HepG2 (cell line): ENCODE data around the gene ASCL2. TPM values are rescaled to one million over a fixed set of nuclear protein-coding genes. Genes with fewer than 3 reads are reported as not detected.

ENCODE experiments used
- ATAC-seq: fragments of 200-7000 bp; cut with Tn5 transposase; 3 replicates; pipeline ENCODE4 v1.9.1; 2020; ENCODE audit warnings: mild to moderate bottlenecking, moderate library complexity
- BruUV-seq: library from RNA; stranded (reverse); fragments of 400-500 nt; replicated peaks from 2 replicates; lab custom pipeline; 2021; lab: Mats Ljungman, UMichigan
- CTCF ChIA-PET: fragments of 300-600 bp; formaldehyde crosslinking; extraction: SDS; loops from one replicate; lab custom pipeline; 2021; ENCODE audit warnings: low total read pairs, inconsistent platforms, low intra/inter-chr PET ratio; lab: Yijun Ruan, JAX
- POLR2A ChIA-PET: fragments of 350-600 bp; sonication (Branson Sonifier 250); formaldehyde crosslinking; loops from one replicate; lab custom pipeline; 2020; ENCODE audit warnings: antibody characterized with exemption, inconsistent platforms; lab: Yijun Ruan, JAX
- DNase-seq: peaks from one replicate; pipeline ENCODE4 v3.0.0-alpha.2; 2015; ENCODE audit warnings: low spot score
- FAIRE-seq: peaks from 3 replicates; lab custom pipeline; 2011; peaks lifted over from hg19 to GRCh38; lab: Jason Lieb, UNC
- H2AFZ ChIP-seq: one replicate; pipeline ENCODE4 v1.6.1; 2011; ENCODE audit warnings: low read length, inconsistent platforms
- H3K27ac ChIP-seq: fragments of 300-600 bp; 3 replicates; pipeline ENCODE4 v1.8.0; 2011; ENCODE audit warnings: mixed run types, mild to moderate bottlenecking, mixed read lengths, low read length, inconsistent platforms; ENCODE audit not compliant: insufficient read depth; ENCODE audit errors: extremely low read length
- H3K27me3 ChIP-seq, 2 experiments: fragments of 200-600 bp in 1 of 2; 2 replicates in 1 of 2; 3 replicates in 1 of 2; pipeline versions ENCODE4 v1.6.0 to v1.8.0; 2011; ENCODE audit warnings: low read length in 2 of 2, mild to moderate bottlenecking in 2 of 2, moderate library complexity in 2 of 2, inconsistent platforms in 1 of 2; ENCODE audit not compliant: insufficient read depth in 2 of 2, control insufficient read depth in 1 of 2
- H3K36me3 ChIP-seq, 2 experiments: fragments of 200-600 bp in 1 of 2; replicated peaks in 1 of 2; 2 replicates in 1 of 2; 3 replicates in 1 of 2; pipeline versions ENCODE4 v1.5.1 to v1.8.0; 2011; ENCODE audit warnings: low read length in 2 of 2, inconsistent platforms in 1 of 2; ENCODE audit not compliant: insufficient read depth in 2 of 2, control insufficient read depth in 1 of 2
- H3K4me1 ChIP-seq: 2 replicates; pipeline ENCODE4 v1.5.1; 2012; ENCODE audit warnings: low read length, inconsistent platforms; ENCODE audit not compliant: insufficient read depth
- H3K4me2 ChIP-seq: 2 replicates; pipeline ENCODE4 v1.6.0; 2011; ENCODE audit warnings: low read depth, low read length, inconsistent platforms
- H3K4me3 ChIP-seq, 3 experiments: fragments of 200-600 bp in 1 of 3; sonication (generic), shearing (Covaris generic) in 1 of 3; replicated peaks in 1 of 3; 2 replicates each; pipeline ENCODE4 v1.5.1; 2011 to 2016; ENCODE audit warnings: low read length in 3 of 3, inconsistent platforms in 2 of 3, low read depth in 2 of 3, mild to moderate bottlenecking in 2 of 3, control low read depth in 1 of 3, mixed read lengths in 1 of 3; ENCODE audit not compliant: insufficient read depth in 1 of 3
- H3K79me2 ChIP-seq: one replicate; pipeline ENCODE4 v1.6.1; 2011; ENCODE audit warnings: low read length, inconsistent platforms; ENCODE audit not compliant: insufficient read depth
- H3K9ac ChIP-seq: 2 replicates; pipeline ENCODE4 v1.6.0; 2011; ENCODE audit warnings: mild to moderate bottlenecking, low read depth, low read length, inconsistent platforms; ENCODE audit not compliant: insufficient read depth
- H3K9me3 ChIP-seq: 2 replicates; pipeline ENCODE4 v1.5.1; 2012; ENCODE audit warnings: mild to moderate bottlenecking, low read length
- H4K20me1 ChIP-seq: 2 replicates; pipeline ENCODE4 v1.6.0; 2011; ENCODE audit warnings: inconsistent platforms, mild to moderate bottlenecking, low read length, moderate library complexity; ENCODE audit not compliant: insufficient read depth
- CSRNP1 ChIP-seq: sonication (generic); formaldehyde crosslinking; IDR thresholded peaks from 2 replicates; pipeline ENCODE4 v1.8.1; 2023; ENCODE audit warnings: mild to moderate bottlenecking, missing genetic modification reagents
- DNMT3B ChIP-seq: conservative IDR thresholded peaks from 2 replicates; pipeline ENCODE4 v1.6.1; 2016; ENCODE audit warnings: missing biosample characterization, control low read depth
- FOSL1 ChIP-seq: sonication (generic); formaldehyde crosslinking; IDR thresholded peaks from 2 replicates; pipeline ENCODE4 v1.9.0; 2021; ENCODE audit warnings: missing genetic modification reagents, borderline replicate concordance
- FOXJ3 ChIP-seq: sonication (generic); formaldehyde crosslinking; IDR thresholded peaks from 2 replicates; pipeline ENCODE4 v1.4.0; 2020; ENCODE audit warnings: missing genetic modification reagents, mild to moderate bottlenecking, borderline replicate concordance
- JUN ChIP-seq: sonication (generic); formaldehyde crosslinking; IDR thresholded peaks from 2 replicates; pipeline ENCODE4 v1.4.0; 2020; ENCODE audit warnings: mild to moderate bottlenecking, missing genetic modification reagents
- MED1 ChIP-seq: sonication (generic); formaldehyde crosslinking; IDR thresholded peaks from 2 replicates; pipeline ENCODE4 v1.4.0; 2020; ENCODE audit warnings: missing genetic modification reagents
- MED8 ChIP-seq: sonication (generic); formaldehyde crosslinking; IDR thresholded peaks from 2 replicates; pipeline ENCODE4 v1.8.1; 2023; ENCODE audit warnings: mild to moderate bottlenecking, missing genetic modification reagents; ENCODE audit not compliant: insufficient replicate concordance
- NCOA2 ChIP-seq: sonication (generic); formaldehyde crosslinking; IDR thresholded peaks from 2 replicates; pipeline ENCODE4 v1.8.0; 2022; ENCODE audit warnings: inconsistent platforms
- NR2C2 ChIP-seq: sonication (generic); formaldehyde crosslinking; IDR thresholded peaks from 2 replicates; pipeline ENCODE4 v1.4.0; 2020; ENCODE audit warnings: missing genetic modification reagents, mild to moderate bottlenecking, moderate library complexity, borderline replicate concordance
- RBFOX2 ChIP-seq: fragments of 200-400 bp; formaldehyde crosslinking; IDR thresholded peaks from 2 replicates; pipeline ENCODE4 v1.6.1; 2017; ENCODE audit warnings: low read depth, mild to moderate bottlenecking, low read length
- RFX3 ChIP-seq: IDR thresholded peaks from 2 replicates; pipeline ENCODE4 v1.6.1; 2016; ENCODE audit warnings: missing biosample characterization, missing genetic modification reagents
- ZNF224 ChIP-seq: sonication (generic); formaldehyde crosslinking; IDR thresholded peaks from 2 replicates; pipeline ENCODE4 v1.5.0; 2020; ENCODE audit warnings: mild to moderate bottlenecking, missing genetic modification reagents
- ZNF33B ChIP-seq: sonication (generic); formaldehyde crosslinking; IDR thresholded peaks from 2 replicates; pipeline ENCODE4 v1.5.1; 2020; ENCODE audit warnings: mild to moderate bottlenecking, missing genetic modification reagents
- ZNF800 ChIP-seq: sonication (generic); formaldehyde crosslinking; IDR thresholded peaks from 2 replicates; pipeline ENCODE4 v1.4.0; 2020; ENCODE audit warnings: missing genetic modification reagents
- WGBS: methylation state at CpG from one replicate; pipeline ENCODE4 v1.1.6; 2017; ENCODE audit warnings: low lambda C conversion rate; 5-methylcytosine and 5-hydroxymethylcytosine counted together
- in situ Hi-C: cut with HindIII; loops from 2 replicates; pipeline ENCODE4 v1.10.0; 2017; ENCODE audit warnings: low pct_unique_long_range_greater_than_20kb; ENCODE audit not compliant: extremely low pct_ligation_motif_present
- intact Hi-C: fragments of 100-400 bp; cut with micrococcal nuclease; formaldehyde crosslinking; loops from one replicate; pipeline ENCODE4 v1.10.0; 2022; ENCODE audit not compliant: unreplicated experiment
- polyA plus RNA-seq, 8 experiments: library from polyadenylated mRNA; depleted of rRNA in 3 of 8; stranded (reverse) in 7 of 8; unstranded in 1 of 8; fragments of >200 nt; fragmentation: Illumina TruSeq in 4 of 8; extraction: Trizol in 4 of 8; gene quantifications; 2 replicates each; pipeline versions ENCODE4 v1.2.1 to v1.2.3, GENCODE V29; 2011 to 2016; ENCODE audit warnings: low read depth in 4 of 8, missing spikeins in 1 of 8, mixed read lengths in 1 of 8; ENCODE audit not compliant: insufficient read depth in 1 of 8
- total RNA-seq, 5 experiments: library from RNA; depleted of rRNA; stranded (reverse); fragments of >200 nt; fragmentation: Illumina TruSeq; extraction: Trizol; gene quantifications; 2 replicates each; pipeline ENCODE4 v1.2.3, GENCODE V29; 2016; ENCODE audit warnings: low read depth in 1 of 5
- TF ChIP-seq, protein P1 (sequence below), 2 experiments: IDR thresholded peaks; 2 replicates each; pipeline ENCODE4 v1.6.1; 2011 to 2012; ENCODE audit warnings: low read length in 2 of 2, borderline replicate concordance in 1 of 2, low read depth in 1 of 2, mild to moderate bottlenecking in 1 of 2, moderate library complexity in 1 of 2

Gene ASCL2
- total and polyA plus RNA-seq, 2 of the 13 experiments (the other 11 are each of a cell fraction or from before 2014, with no cell fraction given), result 0.07 TPM; not detected in 1

DNA sequence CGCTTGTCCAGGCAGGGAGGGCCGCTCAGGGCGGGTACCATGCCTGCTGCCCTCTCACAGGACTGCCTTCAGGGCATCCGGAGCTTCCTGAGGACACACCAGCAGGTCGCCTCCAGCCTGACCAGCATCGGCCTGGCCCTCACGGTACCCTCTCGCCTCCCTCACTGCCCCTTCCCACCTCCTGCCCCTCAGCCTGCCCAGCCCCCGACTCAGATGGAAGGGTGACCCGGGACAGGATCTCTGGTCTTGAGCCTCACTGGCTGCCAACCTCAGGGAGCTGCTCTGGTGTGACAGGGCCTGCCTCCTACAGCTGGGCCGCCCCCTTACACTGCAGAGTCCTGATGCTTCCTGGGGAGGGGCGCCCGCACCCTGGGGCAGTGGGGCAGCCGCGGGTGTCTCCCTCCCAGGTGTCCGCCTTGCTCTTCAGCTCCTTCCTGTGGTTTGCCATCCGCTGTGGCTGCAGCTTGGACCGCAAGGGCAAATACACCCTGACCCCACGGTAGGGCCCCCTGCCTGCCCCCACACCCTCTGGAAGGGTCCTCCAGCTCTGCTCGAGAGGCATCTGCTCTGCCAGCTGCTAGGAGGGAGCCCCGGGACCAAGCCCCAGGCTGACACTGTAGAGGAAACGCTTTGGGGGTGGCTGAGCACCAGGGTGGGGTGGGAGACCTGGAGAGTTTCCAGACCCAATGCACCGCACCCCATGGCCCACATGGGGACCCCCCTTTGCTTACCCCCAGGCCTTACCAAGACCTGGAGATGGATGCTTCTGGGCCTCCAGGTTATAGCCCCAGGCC, 46.0 kb upstream of the ASCL2 start:
- 39% methylated on average over 7 of the region's 23 CpGs for WGBS
- CTCF ChIA-PET, result no interaction called here
- TF ChIP-seq FOSL1 (no peak), ZNF224 (CRISPR knock-in tag) (no peak), CSRNP1 (CRISPR knock-in tag) (no peak), FOXJ3 (CRISPR knock-in tag) (no peak), RBFOX2 (no peak), MED8 (CRISPR knock-in tag) (no peak), NR2C2 (CRISPR knock-in tag) (no peak), NCOA2 (CRISPR knock-in tag) (no peak), DNMT3B (no peak), MED1 (CRISPR knock-in tag) (no peak), ZNF800 (CRISPR knock-in tag) (no peak), JUN (CRISPR knock-in tag) (no peak), ZNF33B (CRISPR knock-in tag) (no peak), RFX3 (no peak)
- TF ChIP-seq, protein P1, sequence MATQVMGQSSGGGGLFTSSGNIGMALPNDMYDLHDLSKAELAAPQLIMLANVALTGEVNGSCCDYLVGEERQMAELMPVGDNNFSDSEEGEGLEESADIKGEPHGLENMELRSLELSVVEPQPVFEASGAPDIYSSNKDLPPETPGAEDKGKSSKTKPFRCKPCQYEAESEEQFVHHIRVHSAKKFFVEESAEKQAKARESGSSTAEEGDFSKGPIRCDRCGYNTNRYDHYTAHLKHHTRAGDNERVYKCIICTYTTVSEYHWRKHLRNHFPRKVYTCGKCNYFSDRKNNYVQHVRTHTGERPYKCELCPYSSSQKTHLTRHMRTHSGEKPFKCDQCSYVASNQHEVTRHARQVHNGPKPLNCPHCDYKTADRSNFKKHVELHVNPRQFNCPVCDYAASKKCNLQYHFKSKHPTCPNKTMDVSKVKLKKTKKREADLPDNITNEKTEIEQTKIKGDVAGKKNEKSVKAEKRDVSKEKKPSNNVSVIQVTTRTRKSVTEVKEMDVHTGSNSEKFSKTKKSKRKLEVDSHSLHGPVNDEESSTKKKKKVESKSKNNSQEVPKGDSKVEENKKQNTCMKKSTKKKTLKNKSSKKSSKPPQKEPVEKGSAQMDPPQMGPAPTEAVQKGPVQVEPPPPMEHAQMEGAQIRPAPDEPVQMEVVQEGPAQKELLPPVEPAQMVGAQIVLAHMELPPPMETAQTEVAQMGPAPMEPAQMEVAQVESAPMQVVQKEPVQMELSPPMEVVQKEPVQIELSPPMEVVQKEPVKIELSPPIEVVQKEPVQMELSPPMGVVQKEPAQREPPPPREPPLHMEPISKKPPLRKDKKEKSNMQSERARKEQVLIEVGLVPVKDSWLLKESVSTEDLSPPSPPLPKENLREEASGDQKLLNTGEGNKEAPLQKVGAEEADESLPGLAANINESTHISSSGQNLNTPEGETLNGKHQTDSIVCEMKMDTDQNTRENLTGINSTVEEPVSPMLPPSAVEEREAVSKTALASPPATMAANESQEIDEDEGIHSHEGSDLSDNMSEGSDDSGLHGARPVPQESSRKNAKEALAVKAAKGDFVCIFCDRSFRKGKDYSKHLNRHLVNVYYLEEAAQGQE (IDR thresholded peaks at IDR 0.05; ENCODE audit: borderline replicate concordance in 1 of 2, low read depth in 1 of 2, low read length in 2 of 2), result no peak

More for the DNA sequence above, 46.0 kb upstream of the ASCL2 start:
- Histone ChIP-seq H3K9ac (no peak overlapping the region), H2AFZ (no peak overlapping the region), H3K27me3 (peaks cover 17 to 32% of the 10 kb centered on the region in 2 experiments; a peak in 3 of 5 replicates), H3K79me2 (no peaks in the 10 kb centered on the region), H4K20me1 (no peaks in the 10 kb centered on the region), H3K4me2 (no peak overlapping the region), H3K36me3 (no peaks in the 10 kb centered on the region), H3K4me3 (no peak overlapping the region), H3K9me3 (no peaks in the 10 kb centered on the region), H3K4me1 (no peaks in the 10 kb centered on the region), H3K27ac (no peak overlapping the region)
- ATAC-seq (no peak), DNase-seq (no peak), FAIRE-seq (no peak)
- in situ Hi-C loops (no loop called here), intact Hi-C loops (loop anchor here (10.0 kb wide), 1 partner anchor 218 kb away; no protein-coding TSS in a partner anchor)
- POLR2A ChIA-PET, result no interaction called here
- BruUV-seq, result no TSS peak
